K562 (cell line): ENCODE measurements around the gene HOXB7. TPM values are rescaled to one million over a fixed set of nuclear protein-coding genes. Genes with fewer than 3 reads are reported as not detected.
A peak's percentile ranks its signal among the peaks of the same experiment; 100 is the strongest.

ENCODE experiments used
- ATAC-seq: fragments of 200-7000 bp; cut with Tn5 transposase; 3 replicates; pipeline ENCODE4 v1.9.1; 2020; ENCODE audit warnings: moderate library complexity
- BruUV-seq: library from RNA; stranded (reverse); fragments of 400-500 nt; replicated peaks from 2 replicates; lab custom pipeline; 2021; lab: Mats Ljungman, UMichigan
- CTCF ChIA-PET: fragments of 300-600 bp; formaldehyde crosslinking; extraction: SDS; loops from one replicate; lab custom pipeline; 2021; ENCODE audit warnings: low intra/inter-chr PET ratio; lab: Yijun Ruan, JAX
- POLR2A ChIA-PET: fragments of 300-600, 350-650 bp; sonication (Branson Sonifier 250); formaldehyde crosslinking; extraction: SDS; loops from one replicate; lab custom pipeline; 2021; ENCODE audit warnings: antibody characterized with exemption, inconsistent platforms; lab: Yijun Ruan, JAX
- DNase-seq, 4 experiments: peaks; one replicate each; pipeline versions ENCODE4 v3.0.0 to v3.0.0-alpha.2; 2011 to 2018; ENCODE audit warnings: low spot score in 3 of 4, mixed read lengths in 3 of 4; ENCODE audit errors: extremely low read depth in 1 of 4
- FAIRE-seq: peaks from 2 replicates; lab custom pipeline; 2011; peaks lifted over from hg19 to GRCh38; lab: Jason Lieb, UNC
- H2AFZ ChIP-seq: 2 replicates; pipeline ENCODE4 v1.6.0; 2011; ENCODE audit warnings: low read depth, low read length, control low read depth, inconsistent platforms
- H3K27ac ChIP-seq: fragments of 200-600 bp; 3 replicates; pipeline ENCODE4 v1.8.0; 2011; ENCODE audit warnings: low read depth, mild to moderate bottlenecking, control low read depth, inconsistent platforms, low read length, moderate library complexity, mixed read lengths; ENCODE audit errors: extremely low read depth
- H3K27me3 ChIP-seq, 2 experiments: fragments of 300-600 bp in 1 of 2; 2 replicates in 1 of 2; 3 replicates in 1 of 2; pipeline versions ENCODE4 v1.6.0 to v1.8.0; 2011; ENCODE audit warnings: inconsistent platforms in 2 of 2, low read length in 2 of 2, mild to moderate bottlenecking in 1 of 2, mixed read lengths in 1 of 2, moderate library complexity in 1 of 2; ENCODE audit not compliant: control insufficient read depth in 2 of 2, insufficient read depth in 2 of 2
- H3K36me3 ChIP-seq: fragments of 300-600 bp; 3 replicates; pipeline ENCODE4 v1.8.0; 2011; ENCODE audit warnings: mild to moderate bottlenecking, low read length, inconsistent platforms; ENCODE audit not compliant: control insufficient read depth, insufficient read depth
- H3K4me1 ChIP-seq, 2 experiments: fragments of 200-600 bp in 1 of 2; replicated peaks in 1 of 2; 2 replicates in 1 of 2; 3 replicates in 1 of 2; pipeline versions ENCODE4 v1.5.1 to v1.8.0; 2011; ENCODE audit warnings: inconsistent platforms in 2 of 2, low read length in 2 of 2, mild to moderate bottlenecking in 1 of 2, mixed read lengths in 1 of 2, moderate library complexity in 1 of 2; ENCODE audit not compliant: control insufficient read depth in 2 of 2, insufficient read depth in 2 of 2
- H3K4me2 ChIP-seq: 2 replicates; pipeline ENCODE4 v1.6.1; 2011; ENCODE audit warnings: low read length, control low read depth, inconsistent platforms, mixed read lengths; ENCODE audit not compliant: insufficient read depth
- H3K4me3 ChIP-seq: fragments of 200-600 bp; sonication (generic), shearing (Covaris generic); 2 replicates; pipeline ENCODE4 v1.5.1; 2016; ENCODE audit warnings: control low read depth, inconsistent platforms
- H3K79me2 ChIP-seq: fragments of 200-600 bp; 3 replicates; pipeline ENCODE4 v1.8.0; 2011; ENCODE audit warnings: low read length, inconsistent platforms; ENCODE audit not compliant: control insufficient read depth, insufficient read depth
- H3K9ac ChIP-seq, 2 experiments: 2 replicates each; pipeline versions ENCODE4 v1.6.0 to v1.6.1; 2011; ENCODE audit warnings: low read depth in 2 of 2, low read length in 2 of 2, control low read depth in 1 of 2, inconsistent platforms in 1 of 2, mild to moderate bottlenecking in 1 of 2, mixed read lengths in 1 of 2; ENCODE audit not compliant: insufficient read depth in 1 of 2
- H3K9me1 ChIP-seq: one replicate; pipeline ENCODE4 v1.6.0; 2011; ENCODE audit warnings: inconsistent platforms, mild to moderate bottlenecking, low read length, moderate library complexity; ENCODE audit not compliant: control insufficient read depth, insufficient read depth
- H3K9me3 ChIP-seq: replicated peaks from 2 replicates; pipeline ENCODE4 v1.5.1; 2011; ENCODE audit warnings: low read depth, low read length, inconsistent platforms; ENCODE audit not compliant: control insufficient read depth, insufficient read depth
- H4K20me1 ChIP-seq: replicated peaks from 2 replicates; pipeline ENCODE4 v1.6.1; 2011; ENCODE audit warnings: low read length, inconsistent platforms, mixed read lengths; ENCODE audit not compliant: control insufficient read depth, insufficient read depth
- FOXK2 ChIP-seq, 2 experiments: fragments of 450-650 bp; IDR thresholded peaks in 1 of 2; conservative IDR thresholded peaks in 1 of 2; 2 replicates each; pipeline ENCODE4 v1.6.1; 2016; ENCODE audit warnings: low read depth in 2 of 2, mild to moderate bottlenecking in 1 of 2
- POLR2H ChIP-seq: IDR thresholded peaks from 2 replicates; pipeline ENCODE4 v1.6.1; 2016; ENCODE audit warnings: missing genetic modification characterization, low read depth, mild to moderate bottlenecking, control low read depth, missing compliant biosample characterization, moderate library complexity
- RHOXF2B ChIP-seq: fragments of 250-450 bp; sonication (Bioruptor Pico); conservative IDR thresholded peaks from 2 replicates; pipeline ENCODE4 v1.5.1; 2021
- ZNF253 ChIP-seq: fragments of 250-450 bp; sonication (Bioruptor Pico); conservative IDR thresholded peaks from 2 replicates; pipeline ENCODE4 v1.6.1; 2021; ENCODE audit warnings: mild to moderate bottlenecking
- WGBS: fragments of 100-300 bp; shearing (Covaris generic); methylation state at CpG from one replicate; pipeline ENCODE4 v1.1.6; 2016; ENCODE audit warnings: low coverage, mixed read lengths; ENCODE audit not compliant: insufficient coverage; ENCODE audit errors: missing lambda C conversion rate; 5-methylcytosine and 5-hydroxymethylcytosine counted together
- in situ Hi-C: fragments of 300-500 bp; cut with MboI; formaldehyde crosslinking; loops from 4 replicates; pipeline ENCODE4 v1.15.0; 2018; ENCODE audit warnings: inconsistent platforms, mixed read lengths
- intact Hi-C: fragments of 100-400 bp; cut with micrococcal nuclease; formaldehyde crosslinking; loops from 2 replicates; pipeline ENCODE4 v1.14.2; 2022
- polyA plus RNA-seq, 8 experiments: library from polyadenylated mRNA; depleted of rRNA in 4 of 8; stranded (reverse) in 5 of 8; unstranded in 3 of 8; fragments of >200 nt; fragmentation: Nextera tagmentation in 2 of 8; fragmentation: Illumina TruSeq in 1 of 8; extraction: Ambion mirVana in 2 of 8; extraction: Trizol in 1 of 8; gene quantifications; 2 replicates each; pipeline versions ENCODE4 v1.2.1 to v1.2.3, GENCODE V29; 2011 to 2014; ENCODE audit warnings: inconsistent platforms in 1 of 8, missing spikeins in 1 of 8
- total RNA-seq, 7 experiments: library from RNA; depleted of rRNA in 6 of 7; stranded (reverse); fragments of >200 nt in 6 of 7; fragmentation: Illumina TruSeq in 2 of 7; extraction: Trizol in 2 of 7; gene quantifications; 2 replicates each; pipeline versions ENCODE4 v1.2.1 to v1.2.3, GENCODE V29; 2011 to 2021; ENCODE audit warnings: low replicate concordance in 1 of 7
- TF ChIP-seq, protein P1 (sequence below): fragments of 250-450 bp; sonication (Bioruptor Pico); IDR thresholded peaks from 2 replicates; pipeline ENCODE4 v1.8.0; 2021; ENCODE audit warnings: moderate library complexity, mild to moderate bottlenecking, inconsistent platforms
- TF ChIP-seq, protein P2 (sequence below): fragments of 450-650 bp; IDR thresholded peaks from 2 replicates; pipeline ENCODE4 v1.6.1; 2016; ENCODE audit warnings: borderline replicate concordance
- TF ChIP-seq, protein P3 (sequence below): fragments of 450-650 bp; IDR thresholded peaks from 2 replicates; pipeline ENCODE4 v1.6.1; 2016; ENCODE audit warnings: missing biosample characterization, missing genetic modification characterization
- TF ChIP-seq, protein P4 (sequence below): fragments of 450-650 bp; IDR thresholded peaks from 2 replicates; pipeline ENCODE4 v1.6.1; 2017; ENCODE audit warnings: antibody characterized with exemption, mild to moderate bottlenecking
- TF ChIP-seq, protein P5 (sequence below): fragments of 200-800 bp; sonication (Bioruptor generic); IDR thresholded peaks from 2 replicates; pipeline ENCODE4 v1.6.1; 2017; ENCODE audit warnings: missing genetic modification characterization, missing compliant biosample characterization

HOXB7 gene
- total and polyA plus RNA-seq, 9 of the 15 experiments (the other 6 are each of a cell fraction or from before 2014, with no cell fraction given), result 5.5 to 16.7 (median 8.3) TPM

DNA sequence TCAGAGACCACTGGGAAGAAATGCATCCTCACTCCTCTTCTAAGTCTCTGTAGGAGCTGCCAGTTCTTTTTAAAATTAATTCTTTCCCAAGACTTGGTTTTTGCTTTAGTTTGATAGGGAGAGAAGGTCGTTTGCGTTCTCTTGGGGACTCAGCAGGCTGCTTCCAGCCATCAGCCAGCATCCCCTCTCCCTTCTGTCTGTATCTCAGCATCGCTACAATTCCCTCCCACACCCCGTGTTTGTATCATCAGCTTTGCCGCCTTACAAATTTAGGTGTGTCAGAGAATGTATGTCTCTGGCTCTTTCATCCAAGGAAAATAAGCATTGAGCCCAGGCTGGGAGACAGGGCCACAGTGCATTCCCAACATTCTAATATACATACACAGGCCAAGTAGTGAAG lies 11.5 kb downstream of the HOXB7 start (continued):
- TF ChIP-seq, protein P1, sequence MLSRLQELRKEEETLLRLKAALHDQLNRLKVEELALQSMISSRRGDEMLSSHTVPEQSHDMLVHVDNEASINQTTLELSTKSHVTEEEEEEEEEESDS, result no peak

DNA sequence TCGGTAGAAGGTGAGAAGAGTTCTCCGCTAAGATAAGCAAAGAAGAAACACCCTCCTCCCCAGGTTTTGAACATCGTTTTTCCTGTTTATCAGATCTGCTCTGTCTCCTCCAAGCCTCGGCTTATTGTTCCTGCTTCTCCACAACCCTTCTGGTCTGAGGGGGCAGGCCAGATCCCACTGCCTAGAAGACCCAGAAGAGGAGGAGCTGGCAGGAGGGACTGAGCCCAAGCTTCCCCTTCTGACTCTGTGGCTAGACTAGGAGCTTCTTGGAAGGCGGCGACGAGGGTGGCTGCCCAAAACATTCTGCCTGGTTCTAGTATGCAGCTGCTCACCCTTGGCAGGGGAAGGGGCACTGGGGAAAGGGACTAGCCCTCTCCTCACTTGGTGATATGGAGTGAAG lies 12.1 kb downstream of the HOXB7 start:
- Histone ChIP-seq H4K20me1 (no peaks in the 10 kb centered on the region; the same call in 1 of the 2 replicates), H3K9ac (no peak overlapping the region; a peak in 1 of 4 replicates), H2AFZ (no peak overlapping the region), H3K36me3 (no peaks in the 10 kb centered on the region; the same call in 2 of the 3 replicates), H3K9me3 (no peaks in the 10 kb centered on the region), H3K4me1 (peaks cover 29 to 63% of the 10 kb centered on the region in 2 experiments; a peak in 4 of 5 replicates), H3K27me3 (no peaks in the 10 kb centered on the region), H3K4me2 (no peak overlapping the region), H3K4me3 (no peak overlapping the region), H3K79me2 (peaks cover 52% of the 10 kb centered on the region), H3K27ac (no peak overlapping the region), H3K9me1 (no peaks in the 10 kb centered on the region)
- 47% methylated on average over 7 of the region's 7 CpGs for WGBS
- BruUV-seq, result no TSS peak
- in situ Hi-C loops (no loop called here), intact Hi-C loops (no loop called here)
- DNase-seq (no peak), FAIRE-seq (peak; percentile 11), ATAC-seq (no peak)
- ChIA-PET POLR2A (interaction anchor here (1.1 to 2.3 kb wide), 2 partner anchors 9 to 10 kb away, joined by 5 to 10 read pairs; no protein-coding TSS in a partner anchor), CTCF (no interaction called here)
- TF ChIP-seq POLR2H, result no peak
- TF ChIP-seq, protein P2, sequence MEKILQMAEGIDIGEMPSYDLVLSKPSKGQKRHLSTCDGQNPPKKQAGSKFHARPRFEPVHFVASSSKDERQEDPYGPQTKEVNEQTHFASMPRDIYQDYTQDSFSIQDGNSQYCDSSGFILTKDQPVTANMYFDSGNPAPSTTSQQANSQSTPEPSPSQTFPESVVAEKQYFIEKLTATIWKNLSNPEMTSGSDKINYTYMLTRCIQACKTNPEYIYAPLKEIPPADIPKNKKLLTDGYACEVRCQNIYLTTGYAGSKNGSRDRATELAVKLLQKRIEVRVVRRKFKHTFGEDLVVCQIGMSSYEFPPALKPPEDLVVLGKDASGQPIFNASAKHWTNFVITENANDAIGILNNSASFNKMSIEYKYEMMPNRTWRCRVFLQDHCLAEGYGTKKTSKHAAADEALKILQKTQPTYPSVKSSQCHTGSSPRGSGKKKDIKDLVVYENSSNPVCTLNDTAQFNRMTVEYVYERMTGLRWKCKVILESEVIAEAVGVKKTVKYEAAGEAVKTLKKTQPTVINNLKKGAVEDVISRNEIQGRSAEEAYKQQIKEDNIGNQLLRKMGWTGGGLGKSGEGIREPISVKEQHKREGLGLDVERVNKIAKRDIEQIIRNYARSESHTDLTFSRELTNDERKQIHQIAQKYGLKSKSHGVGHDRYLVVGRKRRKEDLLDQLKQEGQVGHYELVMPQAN, result no peak
- TF ChIP-seq RHOXF2B (CRISPR knock-in tag), result no peak
- TF ChIP-seq, protein P3, sequence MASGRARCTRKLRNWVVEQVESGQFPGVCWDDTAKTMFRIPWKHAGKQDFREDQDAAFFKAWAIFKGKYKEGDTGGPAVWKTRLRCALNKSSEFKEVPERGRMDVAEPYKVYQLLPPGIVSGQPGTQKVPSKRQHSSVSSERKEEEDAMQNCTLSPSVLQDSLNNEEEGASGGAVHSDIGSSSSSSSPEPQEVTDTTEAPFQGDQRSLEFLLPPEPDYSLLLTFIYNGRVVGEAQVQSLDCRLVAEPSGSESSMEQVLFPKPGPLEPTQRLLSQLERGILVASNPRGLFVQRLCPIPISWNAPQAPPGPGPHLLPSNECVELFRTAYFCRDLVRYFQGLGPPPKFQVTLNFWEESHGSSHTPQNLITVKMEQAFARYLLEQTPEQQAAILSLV (tag), result no peak
- no peak for TF ChIP-seq ZNF253 (CRISPR knock-in tag)
- TF ChIP-seq FOXK2 (conservative IDR thresholded peaks at IDR 0.05 in 1 of 2, IDR thresholded peaks at IDR 0.05 in 1 of 2; ENCODE audit: low read depth in 2 of 2), result no peak
- TF ChIP-seq, protein P4, sequence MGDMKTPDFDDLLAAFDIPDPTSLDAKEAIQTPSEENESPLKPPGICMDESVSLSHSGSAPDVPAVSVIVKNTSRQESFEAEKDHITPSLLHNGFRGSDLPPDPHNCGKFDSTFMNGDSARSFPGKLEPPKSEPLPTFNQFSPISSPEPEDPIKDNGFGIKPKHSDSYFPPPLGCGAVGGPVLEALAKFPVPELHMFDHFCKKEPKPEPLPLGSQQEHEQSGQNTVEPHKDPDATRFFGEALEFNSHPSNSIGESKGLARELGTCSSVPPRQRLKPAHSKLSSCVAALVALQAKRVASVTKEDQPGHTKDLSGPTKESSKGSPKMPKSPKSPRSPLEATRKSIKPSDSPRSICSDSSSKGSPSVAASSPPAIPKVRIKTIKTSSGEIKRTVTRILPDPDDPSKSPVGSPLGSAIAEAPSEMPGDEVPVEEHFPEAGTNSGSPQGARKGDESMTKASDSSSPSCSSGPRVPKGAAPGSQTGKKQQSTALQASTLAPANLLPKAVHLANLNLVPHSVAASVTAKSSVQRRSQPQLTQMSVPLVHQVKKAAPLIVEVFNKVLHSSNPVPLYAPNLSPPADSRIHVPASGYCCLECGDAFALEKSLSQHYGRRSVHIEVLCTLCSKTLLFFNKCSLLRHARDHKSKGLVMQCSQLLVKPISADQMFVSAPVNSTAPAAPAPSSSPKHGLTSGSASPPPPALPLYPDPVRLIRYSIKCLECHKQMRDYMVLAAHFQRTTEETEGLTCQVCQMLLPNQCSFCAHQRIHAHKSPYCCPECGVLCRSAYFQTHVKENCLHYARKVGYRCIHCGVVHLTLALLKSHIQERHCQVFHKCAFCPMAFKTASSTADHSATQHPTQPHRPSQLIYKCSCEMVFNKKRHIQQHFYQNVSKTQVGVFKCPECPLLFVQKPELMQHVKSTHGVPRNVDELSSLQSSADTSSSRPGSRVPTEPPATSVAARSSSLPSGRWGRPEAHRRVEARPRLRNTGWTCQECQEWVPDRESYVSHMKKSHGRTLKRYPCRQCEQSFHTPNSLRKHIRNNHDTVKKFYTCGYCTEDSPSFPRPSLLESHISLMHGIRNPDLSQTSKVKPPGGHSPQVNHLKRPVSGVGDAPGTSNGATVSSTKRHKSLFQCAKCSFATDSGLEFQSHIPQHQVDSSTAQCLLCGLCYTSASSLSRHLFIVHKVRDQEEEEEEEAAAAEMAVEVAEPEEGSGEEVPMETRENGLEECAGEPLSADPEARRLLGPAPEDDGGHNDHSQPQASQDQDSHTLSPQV, result no peak
- TF ChIP-seq, protein P5, sequence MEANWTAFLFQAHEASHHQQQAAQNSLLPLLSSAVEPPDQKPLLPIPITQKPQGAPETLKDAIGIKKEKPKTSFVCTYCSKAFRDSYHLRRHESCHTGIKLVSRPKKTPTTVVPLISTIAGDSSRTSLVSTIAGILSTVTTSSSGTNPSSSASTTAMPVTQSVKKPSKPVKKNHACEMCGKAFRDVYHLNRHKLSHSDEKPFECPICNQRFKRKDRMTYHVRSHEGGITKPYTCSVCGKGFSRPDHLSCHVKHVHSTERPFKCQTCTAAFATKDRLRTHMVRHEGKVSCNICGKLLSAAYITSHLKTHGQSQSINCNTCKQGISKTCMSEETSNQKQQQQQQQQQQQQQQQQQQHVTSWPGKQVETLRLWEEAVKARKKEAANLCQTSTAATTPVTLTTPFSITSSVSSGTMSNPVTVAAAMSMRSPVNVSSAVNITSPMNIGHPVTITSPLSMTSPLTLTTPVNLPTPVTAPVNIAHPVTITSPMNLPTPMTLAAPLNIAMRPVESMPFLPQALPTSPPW (CRISPR knock-in tag), result no peak
